ENCODE measurements around the gene ZNF568.

GRCh38 chr19:36986601-36987000 lies 70.5 kb downstream of the ZNF568 start:
- TF ChIP-seq, protein P1, sequence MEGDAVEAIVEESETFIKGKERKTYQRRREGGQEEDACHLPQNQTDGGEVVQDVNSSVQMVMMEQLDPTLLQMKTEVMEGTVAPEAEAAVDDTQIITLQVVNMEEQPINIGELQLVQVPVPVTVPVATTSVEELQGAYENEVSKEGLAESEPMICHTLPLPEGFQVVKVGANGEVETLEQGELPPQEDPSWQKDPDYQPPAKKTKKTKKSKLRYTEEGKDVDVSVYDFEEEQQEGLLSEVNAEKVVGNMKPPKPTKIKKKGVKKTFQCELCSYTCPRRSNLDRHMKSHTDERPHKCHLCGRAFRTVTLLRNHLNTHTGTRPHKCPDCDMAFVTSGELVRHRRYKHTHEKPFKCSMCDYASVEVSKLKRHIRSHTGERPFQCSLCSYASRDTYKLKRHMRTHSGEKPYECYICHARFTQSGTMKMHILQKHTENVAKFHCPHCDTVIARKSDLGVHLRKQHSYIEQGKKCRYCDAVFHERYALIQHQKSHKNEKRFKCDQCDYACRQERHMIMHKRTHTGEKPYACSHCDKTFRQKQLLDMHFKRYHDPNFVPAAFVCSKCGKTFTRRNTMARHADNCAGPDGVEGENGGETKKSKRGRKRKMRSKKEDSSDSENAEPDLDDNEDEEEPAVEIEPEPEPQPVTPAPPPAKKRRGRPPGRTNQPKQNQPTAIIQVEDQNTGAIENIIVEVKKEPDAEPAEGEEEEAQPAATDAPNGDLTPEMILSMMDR (conservative IDR thresholded peaks at IDR 0.05; ENCODE audit: low read length) = no peak
- TF ChIP-seq EZH2phosphoT487 (IDR thresholded peaks at IDR 0.05; ENCODE audit: borderline replicate concordance) = no peak
